ENCODE results near the gene PADI1.

DNA sequence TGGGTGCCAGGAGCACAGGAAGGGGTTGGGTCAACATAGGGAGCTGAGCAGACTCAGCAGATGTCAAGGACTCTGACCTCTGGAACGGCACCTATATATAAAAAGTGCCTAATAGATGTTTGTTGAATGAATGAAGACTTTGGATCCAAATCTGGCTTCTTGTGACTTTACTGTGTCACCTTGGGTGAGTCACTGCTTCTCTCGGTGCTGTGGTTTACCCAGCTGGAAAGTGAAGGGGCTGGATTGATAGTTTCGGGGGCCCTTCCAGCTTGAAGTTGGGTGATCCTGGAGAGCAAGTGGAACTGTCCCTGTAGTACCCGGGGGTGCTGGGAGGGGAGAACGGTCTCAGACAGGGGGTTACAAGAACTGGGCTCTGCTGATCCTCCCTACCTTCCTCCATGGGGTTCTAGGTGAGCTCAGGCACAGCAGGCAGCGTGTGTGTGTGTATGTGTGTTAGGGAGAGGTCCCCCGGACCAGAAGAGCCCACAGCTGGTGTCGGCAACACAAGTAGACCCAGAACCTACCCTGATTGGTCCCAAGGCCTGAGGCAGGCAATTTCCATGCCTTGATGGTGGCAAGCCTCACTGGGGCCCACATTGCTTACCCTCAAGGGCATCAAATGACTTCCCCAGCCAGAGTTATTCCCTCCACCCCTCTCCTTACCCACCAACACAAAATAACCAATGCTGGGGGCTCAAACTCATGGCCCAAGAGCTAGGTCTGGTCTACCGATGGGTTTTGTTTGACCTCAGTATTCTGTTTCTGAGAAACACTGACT is 5.5 kb upstream of the PADI1 start:
- TF ChIP-seq CTCF (IDR thresholded peaks at IDR 0.05; ENCODE audit: poor library complexity), result no peak
- no peak for TF ChIP-seq EZH2 (IDR thresholded peaks at IDR 0.05; ENCODE audit: borderline replicate concordance)
